Activated naive CD8-positive, alpha-beta T cell treated with anti-CD3 and anti-CD28 coated beads, Interleukin-2, amount 50 U/mL, for 16 hours (primary cell): Measurements from ENCODE around the gene CDCA4.
"Not testable (repeated sequence)": the region's sequence is repeated elsewhere in the genome, so short reads cannot be mapped to it uniquely, and the experiment has no call there.

Experiments
- DNase-seq: peaks from one replicate; pipeline ENCODE4 v3.0.0-alpha.2; 2020; ENCODE audit warnings: low read depth, low spot score

CDCA4 gene

DNA sequence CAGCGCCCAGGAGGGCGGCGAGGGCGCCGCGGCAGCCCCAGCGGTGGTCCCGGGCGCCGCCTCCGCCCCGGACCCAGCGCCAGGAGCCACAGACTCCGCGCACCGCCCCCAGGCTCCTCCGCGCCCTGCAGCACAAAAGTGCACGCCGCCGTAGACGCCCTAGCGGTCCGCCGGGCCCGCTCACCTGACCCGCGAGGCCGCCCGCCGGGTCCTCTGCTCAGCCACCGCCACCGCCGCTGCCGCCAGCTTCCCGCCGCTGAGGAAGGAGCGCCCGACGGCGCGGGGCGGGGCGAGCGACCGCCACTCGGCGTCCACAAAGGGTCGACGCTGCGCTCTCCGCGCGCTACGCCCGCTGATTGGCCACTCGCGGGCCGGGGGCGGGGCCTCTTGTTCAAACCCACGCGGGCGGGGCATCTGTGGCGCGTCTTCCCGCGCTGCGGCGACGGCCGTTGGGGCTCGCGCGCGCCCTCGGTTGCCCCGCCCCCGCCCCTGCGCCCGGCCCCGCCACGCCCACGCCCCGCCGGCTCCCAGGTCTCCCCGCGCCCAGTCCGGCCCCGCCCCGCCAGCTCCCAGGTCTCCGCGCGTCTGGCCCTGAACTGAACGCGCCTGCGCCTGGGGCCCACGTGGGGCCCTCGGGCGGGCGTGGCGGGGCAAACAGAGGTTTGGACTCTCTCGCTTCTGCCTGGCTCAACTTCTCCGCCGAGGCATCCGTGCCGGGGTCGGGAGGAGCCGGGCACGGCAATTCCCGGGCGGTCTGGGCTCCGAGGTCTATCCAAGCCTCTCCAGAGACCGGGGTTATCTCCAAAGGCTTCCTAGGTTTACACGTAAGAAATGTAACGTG lies at the start of gene CDCA4:
CDCA4 (minus strand) TSS at position 269 of the 841 bp plus-strand sequence. CDS start 9,154 bp downstream, outside the sequence.
- peak; percentile 91 for DNase-seq

DNA sequence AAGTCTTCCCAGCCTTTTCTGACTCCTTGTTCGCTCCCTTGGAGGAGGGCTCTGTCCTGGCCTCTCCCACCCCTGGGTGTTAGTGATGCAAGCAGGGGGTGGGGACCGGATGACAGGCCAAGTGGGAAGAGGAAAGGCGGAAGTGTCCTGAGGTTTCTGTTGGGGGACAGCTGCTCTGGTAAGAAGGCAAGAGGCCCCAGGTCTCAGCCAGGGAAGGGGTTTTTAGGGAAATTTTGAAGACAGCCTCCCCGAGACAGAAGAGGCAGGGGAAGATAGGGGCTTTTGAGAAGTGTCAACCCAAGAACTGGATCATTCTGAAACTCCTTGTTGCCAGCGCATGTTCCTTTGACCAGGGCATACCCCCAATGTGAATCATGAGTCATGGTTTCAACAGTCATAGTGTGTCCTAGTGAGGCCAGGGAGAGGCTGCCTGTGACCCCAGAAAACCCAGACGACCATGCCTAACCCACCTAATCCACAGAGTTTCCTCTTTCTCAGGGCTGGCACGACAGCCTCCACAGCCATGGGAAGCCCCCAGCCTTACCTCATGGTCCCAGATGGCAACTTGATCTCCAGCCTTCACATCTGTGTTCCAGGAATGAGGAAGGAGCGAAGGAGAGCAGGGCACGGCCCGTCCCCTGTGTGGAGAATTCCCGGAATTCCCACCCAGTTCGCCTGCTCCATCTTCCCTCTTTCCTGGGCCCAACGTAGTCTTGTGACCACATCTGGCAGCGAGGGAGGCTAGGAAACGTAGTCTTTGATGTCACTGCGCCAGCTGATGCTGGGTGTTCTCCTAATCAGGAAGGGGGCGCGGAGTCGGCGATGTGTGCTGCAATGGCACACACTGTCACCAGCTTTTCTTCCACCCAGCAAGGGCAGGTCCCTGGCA lies 49.2 kb upstream of the CDCA4 start:
- DNase-seq: no peak

- no peak for DNase-seq
These were observed 48.6 kb upstream of the CDCA4 start for GRCh38 chr14:105069522-105069870.

- DNase-seq: no peak
These were observed 47.9 kb upstream of the CDCA4 start for GRCh38 chr14:105068818-105069217.

DNA sequence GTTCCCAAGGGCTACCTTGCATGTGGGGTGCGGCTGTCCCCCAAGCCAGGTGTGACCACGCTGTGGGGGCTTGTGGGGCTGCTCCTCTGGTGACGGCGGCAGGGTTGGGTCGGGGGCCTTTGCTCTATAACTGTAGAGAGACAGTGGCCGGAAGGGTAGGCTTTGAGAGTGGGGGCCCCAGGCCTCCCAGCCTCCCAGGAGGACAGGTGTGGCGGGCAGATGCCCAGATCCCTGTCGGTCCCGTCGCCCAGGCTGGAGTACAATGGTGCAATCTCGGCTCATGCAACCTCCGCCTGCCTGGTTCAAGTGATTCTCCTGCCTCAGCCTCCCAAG lies 47.1 kb upstream of the CDCA4 start:
- DNase-seq: no peak

DNA sequence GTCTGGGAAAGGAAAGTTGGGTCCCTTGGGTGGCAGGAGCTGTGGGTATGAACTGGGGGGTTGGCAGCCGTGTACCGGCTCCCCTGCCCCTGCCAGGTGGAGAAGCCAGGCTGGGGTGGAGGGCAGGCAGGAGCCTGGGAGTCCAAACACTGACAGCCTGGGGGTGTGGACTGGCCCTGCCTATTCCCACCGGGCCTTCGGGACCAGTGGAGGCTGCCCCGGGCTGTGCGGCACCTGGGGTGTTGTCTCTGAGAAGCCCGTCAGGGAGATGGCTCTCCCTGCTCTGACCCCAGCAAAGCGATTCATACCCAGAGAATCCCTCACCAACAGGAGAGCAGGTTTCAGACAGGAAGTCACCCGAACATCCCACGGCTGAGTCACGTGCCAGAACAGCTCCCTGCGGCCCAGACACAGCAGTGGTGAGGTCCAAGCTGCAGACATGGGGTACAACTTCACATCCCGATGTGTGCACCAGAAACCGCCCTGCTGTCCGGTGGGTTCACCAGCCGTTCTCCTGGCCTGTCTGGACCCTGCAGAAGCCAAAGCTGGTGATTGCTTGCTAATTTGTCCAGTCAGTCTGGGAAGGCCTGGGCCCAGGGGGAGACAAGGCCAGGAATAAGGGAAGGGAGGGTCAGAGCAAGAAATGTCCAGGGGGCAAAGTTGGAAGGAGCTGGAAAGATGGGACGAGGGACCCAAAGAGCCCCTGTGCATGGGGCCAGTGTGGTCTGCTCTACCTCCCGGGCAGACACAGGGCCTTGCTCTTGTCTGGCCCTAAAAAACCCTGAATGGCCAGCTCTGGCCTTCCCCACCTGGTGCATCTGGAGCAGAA lies 46.5 kb upstream of the CDCA4 start:
- DNase-seq: no peak

GRCh38 chr14:105066240-105067071 lies 45.6 kb upstream of the CDCA4 start:
- DNase-seq: no peak

GRCh38 chr14:105065280-105066228 lies 44.7 kb upstream of the CDCA4 start, which contains the start of gene GPR132:
TSS of gene GPR132 (minus strand) at chr14:105065430. CDS start at chr14:105055420, 10,010 bp downstream.
- DNase-seq: peak; percentile 72

DNA sequence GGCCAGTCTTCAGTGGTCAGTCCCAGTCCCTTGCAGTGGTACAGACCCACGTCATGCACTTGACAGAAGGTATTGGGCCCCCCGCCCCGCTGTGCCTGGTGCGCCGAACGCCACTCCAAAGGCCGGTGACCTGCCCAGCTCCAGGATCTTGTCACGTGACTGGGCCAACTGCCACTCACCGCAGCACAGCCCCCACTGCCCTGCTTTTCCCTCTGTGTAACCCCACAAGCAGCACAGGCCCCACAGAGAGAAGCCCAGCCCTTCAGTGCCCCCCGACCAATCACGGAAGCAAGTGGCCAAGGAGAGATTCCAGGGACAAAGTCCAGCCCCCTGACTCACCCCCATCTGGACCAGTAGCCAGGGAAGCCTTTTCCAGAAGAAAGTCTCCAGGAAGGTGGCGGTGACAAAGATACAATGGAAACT lies 43.8 kb upstream of the CDCA4 start:
- DNase-seq: no peak

DNA sequence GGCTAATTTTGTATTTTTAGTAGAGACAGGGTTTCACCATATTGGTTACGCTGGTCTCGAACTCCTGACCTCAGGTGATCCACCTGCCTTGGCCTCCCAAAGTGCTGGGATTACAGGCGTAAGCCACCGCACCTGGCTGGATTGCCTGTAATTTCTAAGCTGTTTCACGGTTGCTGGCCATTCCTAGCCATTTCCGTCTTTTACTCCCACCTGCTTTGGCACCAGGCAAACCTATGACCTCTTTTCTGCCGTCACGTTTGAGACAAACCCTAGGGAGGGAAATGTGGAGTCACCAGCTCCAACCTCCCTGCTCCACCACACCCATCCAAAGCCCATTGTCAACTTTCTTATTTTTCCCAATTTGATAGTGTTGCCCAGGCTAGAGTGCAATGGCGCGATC lies 43.1 kb upstream of the CDCA4 start:
- no peak for DNase-seq

GRCh38 chr14:105063506-105063905 lies 42.6 kb upstream of the CDCA4 start:
- not testable (repeated sequence) for DNase-seq

- DNase-seq: no peak
These were observed 42.2 kb upstream of the CDCA4 start for GRCh38 chr14:105063056-105063455.

GRCh38 chr14:105062048-105062433 lies 41.2 kb upstream of the CDCA4 start:
- DNase-seq: no peak

DNA sequence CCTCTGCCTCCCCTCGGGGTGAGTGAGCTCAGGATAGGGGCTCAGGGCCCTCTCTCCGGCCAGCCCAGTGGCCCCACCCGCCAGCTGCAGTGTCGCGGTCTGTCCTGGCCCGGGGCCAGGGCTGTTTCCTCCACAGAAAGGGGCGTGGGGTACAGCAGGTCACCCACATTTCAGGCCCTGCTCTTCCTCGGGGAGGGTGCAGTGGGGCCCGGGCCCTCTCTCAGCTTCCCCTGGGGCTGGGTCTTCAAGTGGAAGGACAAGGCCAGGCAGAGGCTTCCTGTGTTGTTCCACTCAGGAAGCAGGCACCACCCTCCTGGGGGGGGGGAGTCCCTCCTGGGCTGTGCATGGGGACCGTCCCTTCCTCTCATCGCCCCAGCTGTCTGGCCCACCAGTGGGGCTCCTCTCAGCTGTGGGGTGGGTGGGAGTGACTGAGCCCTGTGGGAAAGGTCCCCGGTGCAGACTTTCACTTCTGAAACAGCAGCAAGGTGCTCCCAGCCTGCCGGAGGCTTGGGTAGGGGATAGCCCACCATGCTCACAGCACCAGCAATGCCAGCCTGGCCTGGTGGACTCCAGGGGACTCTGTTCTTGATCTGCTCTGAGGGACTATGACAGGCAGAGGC lies 40.7 kb upstream of the CDCA4 start:
- DNase-seq: peak; percentile 49

DNA sequence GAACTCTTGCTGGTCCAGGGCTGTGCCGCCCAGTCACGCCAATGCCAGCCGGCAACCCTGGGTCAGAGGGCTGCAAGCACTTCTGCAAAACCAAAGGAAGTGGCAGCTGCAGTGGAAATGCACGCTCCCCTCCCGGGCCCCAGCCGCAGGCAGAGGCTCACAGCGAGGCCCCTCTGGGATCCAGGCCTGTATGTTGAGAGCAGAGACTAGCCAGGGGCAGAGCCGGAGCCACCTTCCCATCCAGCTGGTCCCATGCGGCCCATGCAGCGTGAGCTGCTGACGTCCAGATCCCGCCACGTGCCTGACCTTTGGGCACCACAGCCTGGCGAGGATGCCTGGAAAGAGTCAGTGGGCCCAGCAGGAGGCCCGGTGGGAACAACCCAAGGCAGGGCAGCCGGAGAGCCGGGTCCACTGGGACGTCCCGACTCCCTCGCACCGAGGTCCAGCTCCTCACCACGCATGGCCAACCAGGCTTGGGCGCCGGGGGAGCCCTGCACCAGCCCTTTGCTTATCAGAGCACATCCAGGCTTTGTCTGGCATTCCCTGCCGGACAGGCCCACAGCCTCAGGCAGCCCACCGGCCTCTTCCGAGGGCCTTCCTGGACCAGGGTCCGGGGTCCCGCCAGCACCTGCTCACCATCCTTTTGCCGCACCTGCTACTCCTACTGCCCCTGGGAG lies 40.0 kb upstream of the CDCA4 start:
- DNase-seq: no peak

GRCh38 chr14:105059925-105060565 lies 39.2 kb upstream of the CDCA4 start:
- no peak for DNase-seq

GRCh38 chr14:105059035-105059924 lies 38.4 kb upstream of the CDCA4 start:
- peak; percentile 34 for DNase-seq
